Urinary bladder (tissue), 4 donors: ENCODE data around the gene GPC6. TPM values are rescaled to one million over a fixed set of nuclear protein-coding genes. Genes with fewer than 3 reads are reported as not detected.

ENCODE experiments used
- DNase-seq: peaks from one replicate; pipeline ENCODE4 v3.0.0-alpha.2; 2015; ENCODE audit errors: extremely low spot score
- H3K27ac ChIP-seq: one replicate; pipeline ENCODE4 v1.5.1; 2013; ENCODE audit warnings: low read depth, mild to moderate bottlenecking, moderate library complexity
- H3K36me3 ChIP-seq: one replicate; pipeline ENCODE4 v1.6.1; 2013; ENCODE audit warnings: mild to moderate bottlenecking, moderate library complexity; ENCODE audit not compliant: insufficient read depth
- H3K4me1 ChIP-seq: one replicate; pipeline ENCODE4 v1.6.1; 2013; ENCODE audit warnings: mild to moderate bottlenecking, moderate library complexity; ENCODE audit not compliant: insufficient read depth
- H3K4me3 ChIP-seq: one replicate; pipeline ENCODE4 v1.5.1; 2013; ENCODE audit warnings: low read depth, low read length
- WGBS: extraction: QIAGEN DNeasy Blood & Tissue Kit; methylation state at CpG from one replicate; pipeline ENCODE4 v1.1.7; 2013; 5-methylcytosine and 5-hydroxymethylcytosine counted together
- polyA plus RNA-seq: library from polyadenylated mRNA; stranded (reverse); fragments of 200-250 nt; gene quantifications from one replicate; pipeline ENCODE4 v1.2.3, GENCODE V29; 2013
- total RNA-seq: library from RNA; depleted of rRNA; stranded (reverse); fragments of >200 nt; gene quantifications from one replicate; pipeline ENCODE4 v1.2.3, GENCODE V29; 2014
- donor health status: healthy with polysubstance abuse.
- donor health status: healthy.

Gene GPC6
- total and polyA plus RNA-seq, 2 donors: 8.8 to 126 TPM

DNA sequence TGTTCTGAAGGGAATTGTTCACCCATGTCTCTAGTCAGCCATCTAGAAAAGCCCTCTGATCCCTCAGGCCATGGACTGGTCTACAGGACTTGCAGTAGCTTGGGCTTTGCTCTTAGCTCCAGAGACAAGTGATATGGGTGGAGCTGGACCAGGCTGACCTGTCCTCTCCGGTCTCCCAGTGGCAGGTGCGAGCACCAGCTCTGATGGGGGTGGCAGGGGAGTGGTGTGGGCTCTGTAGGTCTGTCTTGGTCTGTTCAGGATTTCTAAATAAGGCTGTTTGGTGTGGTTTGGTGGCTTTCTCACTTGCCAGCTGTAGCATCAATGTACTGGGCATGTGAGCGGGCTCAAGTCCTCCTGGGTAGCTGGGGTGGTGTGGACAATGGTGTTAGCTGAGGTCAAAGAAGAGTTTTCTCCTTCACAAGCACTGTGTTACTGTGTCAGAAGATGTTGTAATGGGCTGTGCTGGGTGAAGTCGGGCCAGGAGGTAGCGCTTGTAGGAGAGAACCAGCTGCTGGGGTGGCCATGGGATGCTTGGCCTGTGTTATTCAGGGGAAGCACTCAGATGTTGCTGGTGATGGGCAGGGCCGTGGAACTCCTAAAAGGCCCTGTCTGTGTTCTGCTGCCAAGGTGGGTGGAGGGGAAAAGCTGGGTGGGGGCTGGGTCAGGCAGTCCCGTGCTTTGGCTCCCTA lies 16.9 kb downstream of the GPC6 start:
- DNase-seq: no peak
- Histone ChIP-seq H3K4me1 (no peaks in the 10 kb centered on the region), H3K27ac (no peak overlapping the region), H3K4me3 (no peak overlapping the region), H3K36me3 (no peaks in the 10 kb centered on the region)
- WGBS: 88% methylated on average over 7 of the region's 7 CpGs

DNA sequence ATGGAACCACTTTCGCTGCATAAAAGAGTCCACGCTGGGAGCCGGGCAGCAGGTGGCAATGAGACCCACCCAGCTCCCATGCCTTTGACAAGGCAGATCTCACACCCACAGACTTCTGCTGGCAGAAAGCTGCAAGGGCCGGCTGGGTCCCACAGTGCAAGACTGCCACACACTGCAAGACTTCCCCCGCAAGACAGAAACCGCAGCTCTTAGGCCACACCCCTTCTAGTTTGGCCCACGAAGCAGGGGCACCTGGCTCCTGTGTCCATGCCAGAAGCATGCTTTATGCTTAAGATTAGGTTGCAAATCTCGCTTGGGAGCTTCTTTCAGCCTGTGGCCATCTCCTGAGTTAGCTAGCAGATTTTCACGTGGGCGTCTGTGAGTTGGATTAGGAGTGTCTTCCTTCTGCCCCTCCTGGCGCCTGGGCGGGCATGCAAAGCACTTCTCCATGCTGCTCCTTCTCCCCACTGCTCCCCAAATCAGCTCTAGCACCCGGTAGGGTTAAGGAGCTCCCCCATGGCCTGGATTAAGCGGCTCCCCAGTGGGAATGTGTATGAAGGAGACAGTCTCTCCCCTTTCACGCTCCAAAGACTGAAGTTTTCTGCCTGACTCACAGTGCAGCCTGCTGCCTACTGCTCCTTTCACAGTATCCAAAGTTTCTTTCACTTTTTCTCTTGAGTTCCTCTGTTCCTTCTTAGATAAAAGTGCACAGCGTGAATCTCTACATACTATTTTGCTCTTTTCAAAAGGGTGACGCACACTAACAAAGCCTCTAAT lies 17.7 kb downstream of the GPC6 start:
- H3K4me3 ChIP-seq: peak overlapping the region; percentile 14

GRCh38 chr13:93244918-93245280 lies 18.3 kb downstream of the GPC6 start:
- no peak overlapping the region for H3K4me3 ChIP-seq
- WGBS: 79% methylated on average over 1 of the region's 1 CpG
- no peaks in the 10 kb centered on the region for H3K4me1 ChIP-seq
- DNase-seq: no peak
- H3K36me3 ChIP-seq: no peaks in the 10 kb centered on the region
- no peak overlapping the region for H3K27ac ChIP-seq

More for the DNA sequence above, 17.7 kb downstream of the GPC6 start:
- Histone ChIP-seq H3K36me3 (no peaks in the 10 kb centered on the region), H3K4me1 (no peaks in the 10 kb centered on the region), H3K27ac (no peak overlapping the region)
- no peak for DNase-seq
- 29% methylated on average over 17 of the region's 17 CpGs for WGBS

DNA sequence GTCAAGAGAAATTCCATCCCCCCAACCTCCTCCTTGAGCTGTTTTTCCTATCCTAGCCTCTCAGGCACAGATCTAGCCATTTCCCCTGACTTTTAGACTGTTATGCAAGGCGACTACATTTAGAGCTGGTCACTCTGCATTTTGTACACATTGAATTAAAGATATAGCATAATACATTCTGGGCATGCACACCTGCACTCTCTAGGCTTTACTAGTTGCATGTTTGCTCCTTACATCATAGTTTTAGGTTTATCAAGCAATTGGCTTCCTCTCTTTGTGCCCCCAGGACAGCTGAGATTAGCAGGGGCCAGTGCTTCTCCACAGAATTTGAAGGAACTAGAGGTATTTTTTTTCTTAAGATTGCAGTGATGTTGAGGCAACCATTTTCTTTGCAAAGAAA lies 19.5 kb downstream of the GPC6 start:
- DNase-seq: no peak
- WGBS: 97% methylated on average over 1 of the region's 1 CpG
- no peak overlapping the region for H3K4me3 ChIP-seq
- H3K36me3 ChIP-seq: no peaks in the 10 kb centered on the region
- no peaks in the 10 kb centered on the region for H3K4me1 ChIP-seq
- H3K27ac ChIP-seq: no peak overlapping the region

DNA sequence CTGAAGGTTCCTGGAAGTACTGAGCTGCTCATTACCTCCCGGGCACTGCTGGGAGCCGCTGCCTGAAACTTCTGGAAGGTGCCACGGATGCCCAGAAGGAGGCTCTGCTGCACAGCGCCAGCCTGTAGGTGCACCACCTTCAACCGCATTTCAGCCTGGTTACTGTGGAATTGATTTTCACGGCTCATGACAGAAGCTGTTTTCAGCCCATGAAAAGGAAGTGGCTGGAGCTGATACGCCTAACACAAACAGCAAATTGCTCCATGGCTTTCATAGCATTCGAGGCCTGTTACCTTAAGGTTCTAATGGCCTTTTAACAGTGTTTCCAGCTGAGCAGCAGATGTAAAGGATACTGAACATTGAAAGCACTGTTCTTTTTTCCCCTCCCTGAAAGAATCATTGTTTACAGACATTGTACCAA lies 22.0 kb downstream of the GPC6 start:
- Histone ChIP-seq H3K36me3 (no peaks in the 10 kb centered on the region), H3K4me1 (no peaks in the 10 kb centered on the region), H3K27ac (no peak overlapping the region), H3K4me3 (no peak overlapping the region)
- no peak for DNase-seq
- WGBS: 81% methylated on average over 8 of the region's 8 CpGs

GRCh38 chr13:93249364-93250306 lies 23.0 kb downstream of the GPC6 start:
- no peak for DNase-seq
- Histone ChIP-seq H3K27ac (no peak overlapping the region), H3K36me3 (no peaks in the 10 kb centered on the region), H3K4me3 (no peak overlapping the region), H3K4me1 (no peaks in the 10 kb centered on the region)
- 94% methylated on average over 7 of the region's 7 CpGs for WGBS

GRCh38 chr13:93254775-93255174 lies 28.2 kb downstream of the GPC6 start:
- 56% methylated on average over 4 of the region's 4 CpGs for WGBS
- DNase-seq: no peak
- H3K27ac ChIP-seq: no peak overlapping the region
- peaks cover 1% of the 10 kb centered on the region for H3K4me1 ChIP-seq
- no peak overlapping the region for H3K4me3 ChIP-seq
- no peaks in the 10 kb centered on the region for H3K36me3 ChIP-seq

- Histone ChIP-seq H3K36me3 (no peaks in the 10 kb centered on the region), H3K27ac (no peak overlapping the region), H3K4me3 (no peak overlapping the region), H3K4me1 (peaks cover 1% of the 10 kb centered on the region)
- WGBS: 95% methylated on average over 2 of the region's 2 CpGs
- no peak for DNase-seq
Measured at GRCh38 chr13:93256998-93257397, 30.4 kb downstream of the GPC6 start.

GRCh38 chr13:93259527-93260080 lies 33.0 kb downstream of the GPC6 start:
- Histone ChIP-seq H3K27ac (no peak overlapping the region), H3K36me3 (no peaks in the 10 kb centered on the region), H3K4me3 (no peak overlapping the region), H3K4me1 (peaks cover 1% of the 10 kb centered on the region)
- no peak for DNase-seq

- no peak for DNase-seq
- Histone ChIP-seq H3K36me3 (no peaks in the 10 kb centered on the region), H3K27ac (no peak overlapping the region), H3K4me3 (no peak overlapping the region), H3K4me1 (peaks cover 1% of the 10 kb centered on the region)
- WGBS: 95% methylated on average over 1 of the region's 1 CpG
Measured at GRCh38 chr13:93260591-93260990, 34.0 kb downstream of the GPC6 start.

GRCh38 chr13:93262729-93263345 lies 36.2 kb downstream of the GPC6 start:
- DNase-seq: no peak
- no peaks in the 10 kb centered on the region for H3K4me1 ChIP-seq
- no peak overlapping the region for H3K4me3 ChIP-seq
- 84% methylated on average over 2 of the region's 2 CpGs for WGBS
- H3K27ac ChIP-seq: no peak overlapping the region
- H3K36me3 ChIP-seq: no peaks in the 10 kb centered on the region

DNA sequence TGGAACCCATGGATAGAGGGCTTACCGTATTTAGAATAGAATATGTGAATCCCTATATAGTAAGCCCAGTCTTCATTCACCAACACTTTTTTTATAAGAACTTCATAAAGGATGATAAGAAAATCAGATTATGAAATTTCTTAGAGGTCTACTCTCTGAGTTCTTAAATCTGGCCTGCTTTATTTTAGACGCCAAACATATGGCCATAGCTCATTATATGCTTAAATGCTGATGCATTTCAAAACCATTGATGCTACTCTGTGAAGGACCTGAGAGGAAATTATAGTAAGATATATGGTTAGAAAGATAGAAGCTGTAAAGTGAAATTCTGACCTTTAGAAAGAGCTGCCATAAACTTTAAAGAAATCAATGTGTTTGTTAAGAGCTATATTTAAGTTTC lies 38.3 kb downstream of the GPC6 start:
- no peaks in the 10 kb centered on the region for H3K4me1 ChIP-seq
- H3K27ac ChIP-seq: no peak overlapping the region
- WGBS: 97% methylated on average over 2 of the region's 2 CpGs
- no peaks in the 10 kb centered on the region for H3K36me3 ChIP-seq
- H3K4me3 ChIP-seq: no peak overlapping the region
- DNase-seq: no peak

GRCh38 chr13:93265800-93266199 lies 39.2 kb downstream of the GPC6 start:
- no peaks in the 10 kb centered on the region for H3K4me1 ChIP-seq
- no peak overlapping the region for H3K4me3 ChIP-seq
- no peak for DNase-seq
- H3K27ac ChIP-seq: no peak overlapping the region
- H3K36me3 ChIP-seq: no peaks in the 10 kb centered on the region
- WGBS: 97% methylated on average over 5 of the region's 5 CpGs
